ENCODE data around the gene SLC5A11.
"Not testable (repeated sequence)": the region's sequence is repeated elsewhere in the genome, so short reads cannot be mapped to it uniquely, and the experiment has no call there.

SLC5A11 gene, protein sequence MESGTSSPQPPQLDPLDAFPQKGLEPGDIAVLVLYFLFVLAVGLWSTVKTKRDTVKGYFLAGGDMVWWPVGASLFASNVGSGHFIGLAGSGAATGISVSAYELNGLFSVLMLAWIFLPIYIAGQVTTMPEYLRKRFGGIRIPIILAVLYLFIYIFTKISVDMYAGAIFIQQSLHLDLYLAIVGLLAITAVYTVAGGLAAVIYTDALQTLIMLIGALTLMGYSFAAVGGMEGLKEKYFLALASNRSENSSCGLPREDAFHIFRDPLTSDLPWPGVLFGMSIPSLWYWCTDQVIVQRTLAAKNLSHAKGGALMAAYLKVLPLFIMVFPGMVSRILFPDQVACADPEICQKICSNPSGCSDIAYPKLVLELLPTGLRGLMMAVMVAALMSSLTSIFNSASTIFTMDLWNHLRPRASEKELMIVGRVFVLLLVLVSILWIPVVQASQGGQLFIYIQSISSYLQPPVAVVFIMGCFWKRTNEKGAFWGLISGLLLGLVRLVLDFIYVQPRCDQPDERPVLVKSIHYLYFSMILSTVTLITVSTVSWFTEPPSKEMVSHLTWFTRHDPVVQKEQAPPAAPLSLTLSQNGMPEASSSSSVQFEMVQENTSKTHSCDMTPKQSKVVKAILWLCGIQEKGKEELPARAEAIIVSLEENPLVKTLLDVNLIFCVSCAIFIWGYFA

DNA sequence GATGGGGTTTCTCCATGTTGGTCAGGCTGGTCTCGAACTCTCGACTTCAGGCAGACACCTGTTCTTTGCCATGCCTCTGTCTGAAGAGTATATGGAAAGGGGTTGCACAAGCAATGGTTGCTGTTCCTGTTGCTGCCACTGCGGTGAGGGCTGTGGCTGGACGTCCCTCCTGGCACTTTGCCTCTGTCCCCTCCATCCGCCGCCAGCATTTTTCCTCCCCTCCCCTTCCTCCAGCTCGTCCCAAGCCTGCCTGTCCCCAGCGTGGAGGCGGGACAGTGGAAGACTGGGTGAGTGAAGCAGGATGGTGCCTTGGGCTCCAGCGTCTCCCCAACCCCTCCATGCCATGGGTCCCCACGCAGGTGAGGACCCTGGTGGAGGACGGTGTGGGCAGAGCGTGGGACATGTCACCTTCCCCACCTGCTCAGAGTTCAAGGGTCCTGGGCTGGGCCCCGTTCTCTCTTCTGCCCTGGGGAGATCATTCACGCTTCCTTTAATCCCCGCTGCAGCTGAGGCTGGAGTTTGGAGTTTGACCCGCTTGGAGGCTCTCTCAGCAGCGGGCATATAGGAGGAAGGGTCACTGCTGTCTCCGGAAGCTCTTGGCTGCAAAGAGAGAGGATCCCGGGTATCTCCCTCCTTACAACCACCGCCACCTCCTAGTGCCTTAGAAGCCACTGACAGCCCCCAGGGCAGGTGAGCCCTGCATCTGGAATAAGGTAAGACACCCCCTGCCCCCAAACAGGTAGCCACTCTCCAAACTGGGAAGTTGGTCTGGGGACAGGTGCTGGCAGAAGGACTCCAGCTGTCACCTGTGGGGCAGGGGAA is at the start of gene SLC5A11:
Gene SLC5A11, plus strand, starts transcription at position 238 of the 822 bp plus-strand sequence. CDS start 12,681 bp downstream, outside the sequence.
- DNase-seq = no peak

DNA sequence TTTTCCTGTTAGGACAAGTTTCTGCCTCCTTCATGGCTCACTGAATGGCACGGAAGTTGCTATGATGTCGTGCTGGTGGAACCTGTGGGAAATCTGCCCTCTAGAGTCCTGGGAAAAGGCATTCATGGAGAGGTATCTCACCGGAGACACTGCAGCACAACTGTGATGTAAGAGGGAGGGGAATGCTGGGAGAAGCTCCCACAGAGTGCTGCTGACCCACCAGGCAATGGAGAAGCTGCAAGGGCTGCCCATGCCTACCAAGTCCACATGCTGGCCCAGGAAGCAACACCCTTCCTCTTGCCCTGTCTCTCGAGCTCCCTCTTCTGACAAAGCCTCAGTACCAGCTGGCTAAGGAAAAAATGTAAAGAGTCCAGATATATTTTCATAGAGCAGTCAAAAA is 45.2 kb upstream of the SLC5A11 start:
- DNase-seq = no peak

DNA sequence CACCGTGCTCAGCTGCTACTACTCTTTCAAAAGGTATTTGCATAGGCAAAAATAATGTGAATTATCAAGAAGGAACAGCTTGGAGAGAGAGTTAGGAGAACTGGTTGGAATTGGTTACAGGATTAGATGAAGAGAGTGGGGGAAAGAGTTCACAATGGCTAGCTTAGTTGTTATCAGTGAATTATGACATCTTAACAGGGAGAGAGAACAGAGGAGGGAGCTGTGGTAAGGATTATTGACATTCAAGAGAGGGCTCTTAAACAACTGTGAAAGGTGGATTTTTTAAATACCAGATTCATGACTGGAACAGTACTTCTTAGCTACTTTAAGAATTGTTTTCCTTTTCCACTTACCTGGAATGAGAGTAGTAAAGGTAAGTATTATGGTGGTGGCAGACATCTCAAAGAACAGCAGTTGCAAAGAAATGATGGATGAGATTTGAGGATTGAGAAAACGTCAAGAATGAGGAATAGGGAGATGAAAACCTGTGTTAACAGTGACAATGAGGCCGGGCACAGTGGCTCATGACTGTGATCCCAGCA is 43.9 kb upstream of the SLC5A11 start:
- no peak for DNase-seq

DNA sequence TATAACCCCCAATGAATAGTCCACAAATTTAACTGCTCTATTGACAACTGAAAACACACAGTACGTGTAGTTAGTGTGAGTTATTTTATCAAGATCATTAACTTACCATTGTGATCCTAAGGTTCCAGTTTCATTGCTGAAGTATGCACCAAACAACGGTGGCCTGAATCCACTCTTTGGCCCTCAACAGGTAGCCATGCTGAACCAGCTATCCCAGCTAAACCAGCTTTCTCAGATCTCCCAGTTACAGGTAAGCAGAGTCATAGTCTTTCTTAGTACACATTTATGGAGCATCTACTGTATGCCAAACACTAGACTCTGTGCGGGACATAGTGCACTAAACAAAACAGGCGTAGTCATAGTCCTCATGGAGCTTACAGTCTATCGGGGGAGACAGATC is 40.3 kb upstream of the SLC5A11 start:
- no peak for DNase-seq

DNA sequence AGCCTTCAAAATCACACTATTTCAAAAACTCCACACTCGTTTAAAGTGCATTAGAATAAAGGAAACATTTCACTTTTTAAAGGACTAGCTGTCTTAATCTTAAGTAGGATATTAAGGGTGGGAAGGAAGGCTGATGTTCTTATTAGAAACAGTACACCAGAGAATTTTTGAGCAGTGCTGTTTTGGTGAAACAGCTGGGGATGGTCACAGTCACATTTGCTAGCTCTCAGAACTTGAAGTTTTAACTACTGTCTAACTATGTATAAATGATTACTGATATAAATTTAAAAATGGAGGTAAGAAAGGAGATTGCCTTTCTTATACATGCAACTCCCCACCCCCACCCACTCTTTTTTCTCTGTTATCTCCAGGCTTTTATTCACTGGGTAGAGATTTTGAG is 38.5 kb upstream of the SLC5A11 start:
- no peak for DNase-seq

DNA sequence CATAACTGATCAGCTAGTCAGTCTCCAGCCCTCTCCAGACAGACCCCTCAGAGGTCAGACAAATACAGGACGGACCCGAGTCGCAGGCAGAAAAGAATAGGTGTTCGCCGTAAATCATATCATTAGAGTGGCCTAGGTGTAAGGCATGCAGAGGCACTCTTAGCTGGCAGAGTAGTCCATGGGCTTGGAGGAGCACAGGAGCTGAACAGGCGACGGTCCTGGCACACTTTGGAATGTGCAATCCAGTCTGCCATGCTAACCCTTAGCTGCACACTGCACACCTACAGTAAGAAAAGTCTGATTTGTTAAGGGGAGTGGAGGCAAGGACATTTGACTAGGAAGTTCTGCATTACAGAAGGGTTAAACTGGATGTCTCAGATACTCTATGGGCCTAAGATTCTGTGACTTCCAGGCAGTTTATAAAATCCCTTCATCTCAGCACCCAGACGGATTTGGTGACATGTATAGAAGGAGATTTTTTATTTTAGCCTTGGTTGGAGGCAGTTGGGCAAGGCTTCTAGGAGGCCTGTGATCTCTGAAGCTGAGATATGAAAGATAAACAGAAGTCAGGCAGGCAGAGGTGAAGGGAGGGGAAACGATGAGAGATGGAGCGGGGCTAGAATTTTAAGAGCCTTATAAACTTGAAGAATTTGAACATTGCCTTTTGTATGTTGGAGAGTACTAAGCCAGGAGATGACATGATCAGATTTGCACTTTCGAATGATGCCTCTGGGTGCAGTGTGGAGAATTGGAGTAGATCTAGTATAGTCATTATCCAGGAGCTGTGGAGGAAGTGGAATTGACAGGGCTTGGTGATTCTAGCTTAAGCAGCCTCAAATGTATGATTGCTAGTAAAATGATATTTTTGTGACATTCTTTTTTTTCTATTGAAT is 34.6 kb upstream of the SLC5A11 start:
- DNase-seq = no peak

DNA sequence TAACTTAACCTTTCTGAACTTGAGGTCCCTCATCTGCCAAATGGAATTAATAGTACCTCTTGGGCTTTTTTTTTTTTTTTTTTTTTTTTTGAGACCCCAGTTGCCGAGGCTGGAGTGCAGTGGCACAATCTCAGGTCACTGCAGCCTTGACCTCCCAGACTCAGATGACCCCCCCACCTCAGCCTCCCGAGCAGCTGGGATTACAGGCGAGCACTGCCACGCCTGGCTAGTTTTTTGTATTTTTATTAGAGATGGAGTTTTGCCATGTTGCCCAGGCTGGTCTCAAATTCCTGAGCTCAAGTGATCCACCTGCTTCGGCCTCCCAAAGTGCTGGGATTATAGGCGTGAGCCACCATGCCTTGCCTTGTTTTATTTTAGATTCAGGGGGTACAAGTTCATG is 33.0 kb upstream of the SLC5A11 start:
- DNase-seq = not testable (repeated sequence)

GRCh38 chr16:24815021-24815420 is 30.7 kb upstream of the SLC5A11 start:
- DNase-seq = no peak

DNA sequence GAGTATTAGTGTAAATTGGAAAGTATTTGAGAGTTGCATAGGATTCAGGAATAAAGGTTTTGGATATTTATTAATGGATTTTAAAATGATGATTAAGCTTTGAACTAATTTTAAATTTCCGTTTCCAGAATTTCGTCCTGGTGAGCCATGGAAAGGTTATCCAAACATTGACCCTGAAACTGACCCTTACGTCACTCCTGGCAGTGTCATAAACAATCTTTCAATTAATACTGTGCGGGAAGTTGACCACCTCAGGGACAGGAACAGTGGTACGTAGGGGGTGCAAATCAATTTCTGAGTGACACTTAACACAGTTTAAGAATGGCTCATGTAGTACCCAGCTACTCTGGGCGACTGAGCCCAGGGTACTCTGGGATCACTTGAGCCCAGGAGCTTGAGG is 29.1 kb upstream of the SLC5A11 start:
- DNase-seq = no peak

DNA sequence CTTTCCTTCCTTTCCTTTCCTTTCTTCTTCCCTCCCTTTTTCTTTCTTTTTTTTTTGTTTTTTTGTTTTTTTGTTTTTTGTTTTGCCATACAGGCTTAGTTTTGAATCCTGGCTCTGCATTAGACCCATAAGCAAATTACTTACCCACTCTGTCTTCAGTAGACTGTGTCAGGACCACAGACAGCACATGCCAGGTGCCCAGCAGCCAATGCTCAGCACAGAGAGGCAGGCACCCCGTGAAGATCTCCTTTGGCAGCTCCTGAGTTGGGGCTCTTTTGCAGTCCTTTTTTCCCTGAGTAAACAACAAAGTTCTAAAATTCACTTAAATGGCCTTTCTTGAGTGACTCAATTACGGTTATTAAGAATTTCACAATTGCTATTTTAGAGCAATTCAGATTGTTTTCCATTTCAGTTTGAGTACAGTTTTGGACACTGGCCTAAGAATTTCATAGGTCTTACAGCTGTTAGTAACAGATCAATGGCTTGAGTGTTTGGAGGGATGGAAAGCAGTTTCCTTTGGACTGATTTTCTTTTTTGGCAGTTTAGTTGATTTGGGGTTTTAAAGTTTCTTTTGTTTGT is 26.2 kb upstream of the SLC5A11 start:
- no peak for DNase-seq

DNA sequence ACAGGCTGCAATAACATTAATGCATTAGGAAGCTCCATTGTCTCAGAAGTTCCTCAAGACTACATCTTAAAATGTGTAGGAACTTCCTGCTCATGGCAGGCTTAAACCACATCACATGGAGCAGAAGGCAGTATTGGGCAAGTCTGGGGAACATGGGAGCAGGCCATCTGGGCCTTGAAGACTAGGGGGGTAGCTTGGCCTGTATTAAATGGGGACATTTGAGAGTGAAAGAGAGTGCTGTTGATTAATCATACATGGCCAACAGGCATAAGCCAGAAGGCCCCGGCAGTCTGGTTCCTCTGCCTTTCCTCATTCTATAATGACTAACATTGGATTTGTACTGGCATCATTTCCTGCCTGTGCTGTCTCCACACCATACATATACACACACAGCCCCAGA is 25.2 kb upstream of the SLC5A11 start:
- DNase-seq = no peak

DNA sequence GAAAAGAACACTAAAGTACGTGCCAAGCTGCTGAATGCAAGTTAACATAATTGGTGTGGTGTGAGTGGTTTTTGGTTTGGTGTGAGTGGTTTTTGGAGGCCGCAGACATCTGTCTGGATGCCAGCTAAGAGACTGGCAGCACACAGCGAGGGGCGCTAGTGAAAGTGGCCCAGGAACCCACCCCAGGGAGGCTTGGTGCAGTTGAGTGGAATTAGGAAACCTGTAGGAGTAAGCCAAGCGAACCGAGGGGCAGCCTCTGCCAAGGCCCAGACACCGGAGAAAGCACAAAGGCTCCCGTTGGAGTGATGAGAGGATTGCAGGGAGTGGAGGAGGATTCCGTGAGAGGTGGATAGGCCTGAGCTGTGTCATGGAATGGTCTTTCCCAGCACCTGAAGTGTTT is 24.6 kb upstream of the SLC5A11 start:
- DNase-seq = no peak

GRCh38 chr16:24822542-24822941 is 23.2 kb upstream of the SLC5A11 start:
- DNase-seq = no peak

GRCh38 chr16:24822974-24823373 is 22.8 kb upstream of the SLC5A11 start:
- DNase-seq = no peak

- no peak for DNase-seq
Observed at GRCh38 chr16:24825696-24826095, 20.1 kb upstream of the SLC5A11 start.

GRCh38 chr16:24826096-24826690 is 19.6 kb upstream of the SLC5A11 start:
- DNase-seq = no peak

- DNase-seq = no peak
Observed at GRCh38 chr16:24826817-24827566, 18.8 kb upstream of the SLC5A11 start.

- DNase-seq = no peak
Observed at GRCh38 chr16:24829153-24829552, 16.6 kb upstream of the SLC5A11 start.

GRCh38 chr16:24833352-24833751 is 12.4 kb upstream of the SLC5A11 start:
- no peak for DNase-seq

- DNase-seq = no peak
Observed at GRCh38 chr16:24834459-24835335, 11.1 kb upstream of the SLC5A11 start.

All from SHP77 (cell line).